Limb (tissue), 2 donors: ENCODE measurements around the gene B3GNT3.
"Not testable (repeated sequence)": the region's sequence is repeated elsewhere in the genome, so short reads cannot be mapped to it uniquely, and the experiment has no call there.

Source experiments
- DNase-seq, 2 donors: peaks; one replicate each; pipeline ENCODE4 v3.0.0-alpha.2; 2016; ENCODE audit errors: extremely low spot score in 2 of 2

Gene B3GNT3

DNA sequence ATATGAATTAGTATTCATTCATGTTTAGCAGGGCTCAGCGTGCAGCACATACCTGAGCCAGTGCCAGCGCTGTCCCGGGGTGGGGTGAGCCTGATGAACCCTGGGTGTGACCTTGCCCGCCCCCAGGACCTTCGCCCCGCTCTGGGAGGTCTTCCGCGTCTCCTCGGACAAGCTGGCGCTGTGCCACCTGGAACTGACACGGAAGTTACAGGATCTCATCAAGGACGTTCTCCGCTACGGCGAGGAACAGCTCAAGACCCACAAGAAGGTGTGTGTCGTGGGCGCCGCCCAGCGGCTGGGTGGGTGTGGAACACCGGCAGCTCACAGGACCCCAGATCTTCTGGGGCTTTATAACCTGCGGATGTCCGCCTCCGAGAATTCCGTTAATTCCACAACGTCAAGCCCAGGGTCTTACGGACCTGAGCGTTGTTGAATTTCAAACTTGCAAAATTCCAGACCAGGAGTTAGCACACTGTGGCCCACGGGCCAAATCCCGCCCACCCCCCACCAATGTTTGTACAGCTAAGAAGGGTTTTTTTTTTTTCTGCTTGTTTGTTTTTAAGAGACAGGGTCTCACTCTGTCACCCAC lies 28.3 kb upstream of the B3GNT3 start:
- peak in 1 of 2 donors; percentile 76 for DNase-seq

GRCh38 chr19:17767559-17767958 lies 27.4 kb upstream of the B3GNT3 start:
- DNase-seq = no peak

DNA sequence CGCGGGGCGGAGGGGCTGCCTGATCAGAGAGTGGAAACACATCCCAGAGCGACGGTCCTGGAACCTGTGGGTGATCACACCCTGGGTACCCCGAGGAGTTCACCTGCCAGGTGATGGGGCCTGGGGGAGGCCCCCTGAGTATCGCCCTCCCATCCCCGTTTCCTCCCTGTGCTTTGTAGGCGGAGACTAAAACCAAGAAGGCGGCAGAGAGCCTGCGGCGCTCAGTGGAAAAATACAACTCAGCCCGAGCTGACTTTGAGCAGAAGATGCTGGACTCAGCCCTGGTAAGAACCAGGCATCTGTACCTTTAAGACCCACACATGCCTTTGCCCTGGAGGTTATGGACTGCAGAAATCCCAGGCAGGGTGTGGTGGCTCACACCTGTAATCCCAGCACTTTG lies 24.3 kb upstream of the B3GNT3 start:
- no peak for DNase-seq

DNA sequence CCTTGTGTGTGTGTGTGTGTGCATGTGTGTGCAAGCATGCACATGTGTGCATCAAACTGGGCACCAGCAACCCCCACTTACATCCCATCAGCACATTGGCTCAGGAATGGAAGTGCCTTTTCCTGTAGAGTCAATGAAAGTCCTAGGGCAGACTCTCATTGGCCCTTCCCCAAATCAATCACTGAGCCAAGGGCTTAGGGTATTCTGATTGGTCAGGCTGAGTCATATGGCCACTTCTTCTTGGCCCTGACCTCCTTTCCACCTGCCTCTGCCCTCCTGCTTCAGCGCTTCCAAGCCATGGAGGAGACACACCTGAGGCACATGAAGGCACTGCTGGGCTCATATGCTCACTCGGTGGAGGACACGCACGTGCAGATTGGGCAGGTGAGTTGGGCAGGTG lies 22.8 kb upstream of the B3GNT3 start:
- DNase-seq = no peak

GRCh38 chr19:17775245-17775927 lies 19.6 kb upstream of the B3GNT3 start:
- no peak for DNase-seq

DNA sequence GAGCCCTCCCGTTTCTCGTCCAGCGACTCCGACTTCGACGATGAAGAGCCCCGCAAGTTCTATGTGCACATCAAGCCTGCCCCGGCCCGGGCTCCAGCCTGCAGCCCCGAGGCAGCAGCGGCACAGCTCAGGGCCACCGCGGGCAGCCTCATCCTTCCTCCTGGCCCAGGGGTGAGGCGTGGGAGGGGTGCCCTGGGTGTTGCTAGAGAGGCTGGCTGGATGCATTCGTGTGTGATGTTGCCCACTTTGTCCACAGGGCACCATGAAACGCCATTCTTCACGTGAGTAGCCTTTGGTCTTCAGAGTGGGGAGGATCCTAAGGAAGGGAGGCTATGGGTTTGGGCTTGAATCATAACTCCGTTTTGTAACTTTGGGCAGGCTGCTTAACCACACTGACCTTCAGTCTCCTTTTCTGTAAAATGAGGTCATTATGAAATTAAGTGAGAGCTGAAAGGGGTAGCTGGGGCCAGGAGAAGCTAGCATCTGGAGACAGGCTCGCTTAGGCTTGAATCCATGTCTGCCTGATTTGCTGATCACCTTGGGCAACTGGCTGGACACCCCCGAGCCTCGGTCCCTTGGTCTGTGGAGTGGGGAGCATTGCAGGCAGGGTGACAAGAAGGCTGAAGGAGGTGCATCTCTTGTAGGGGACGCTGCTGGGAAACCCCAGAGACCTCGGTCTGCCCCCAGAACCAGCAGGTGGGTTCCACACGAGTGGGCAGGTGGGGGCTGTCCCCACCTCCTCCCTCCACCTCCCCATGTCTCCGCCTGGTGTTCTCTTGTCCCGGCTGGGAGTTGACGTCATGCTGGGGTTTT lies 18.7 kb upstream of the B3GNT3 start:
- no peak for DNase-seq

DNA sequence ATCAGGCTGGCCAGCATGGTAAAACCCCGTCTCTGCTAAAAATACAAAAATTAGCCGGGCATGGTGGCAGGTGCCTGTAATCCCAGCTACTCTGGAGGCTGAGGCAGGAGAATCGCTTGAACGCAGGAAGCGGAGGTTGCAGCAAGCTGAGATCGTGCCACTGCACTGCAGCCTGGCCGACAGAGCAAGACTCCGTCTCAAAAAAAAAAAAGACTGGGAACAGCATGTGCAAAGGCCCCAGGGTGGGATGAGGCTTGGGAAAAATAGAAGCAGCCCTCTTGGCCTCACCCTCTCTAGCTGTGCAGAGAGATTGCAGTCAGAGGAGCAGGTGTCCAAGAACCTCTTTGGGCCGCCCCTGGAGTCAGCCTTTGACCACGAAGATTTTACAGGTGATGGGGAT lies 17.1 kb upstream of the B3GNT3 start:
- not testable (repeated sequence) for DNase-seq

- peak in 1 of 2 donors; percentile 51 for DNase-seq
Observed at GRCh38 chr19:17778251-17778967, 16.5 kb upstream of the B3GNT3 start.

DNA sequence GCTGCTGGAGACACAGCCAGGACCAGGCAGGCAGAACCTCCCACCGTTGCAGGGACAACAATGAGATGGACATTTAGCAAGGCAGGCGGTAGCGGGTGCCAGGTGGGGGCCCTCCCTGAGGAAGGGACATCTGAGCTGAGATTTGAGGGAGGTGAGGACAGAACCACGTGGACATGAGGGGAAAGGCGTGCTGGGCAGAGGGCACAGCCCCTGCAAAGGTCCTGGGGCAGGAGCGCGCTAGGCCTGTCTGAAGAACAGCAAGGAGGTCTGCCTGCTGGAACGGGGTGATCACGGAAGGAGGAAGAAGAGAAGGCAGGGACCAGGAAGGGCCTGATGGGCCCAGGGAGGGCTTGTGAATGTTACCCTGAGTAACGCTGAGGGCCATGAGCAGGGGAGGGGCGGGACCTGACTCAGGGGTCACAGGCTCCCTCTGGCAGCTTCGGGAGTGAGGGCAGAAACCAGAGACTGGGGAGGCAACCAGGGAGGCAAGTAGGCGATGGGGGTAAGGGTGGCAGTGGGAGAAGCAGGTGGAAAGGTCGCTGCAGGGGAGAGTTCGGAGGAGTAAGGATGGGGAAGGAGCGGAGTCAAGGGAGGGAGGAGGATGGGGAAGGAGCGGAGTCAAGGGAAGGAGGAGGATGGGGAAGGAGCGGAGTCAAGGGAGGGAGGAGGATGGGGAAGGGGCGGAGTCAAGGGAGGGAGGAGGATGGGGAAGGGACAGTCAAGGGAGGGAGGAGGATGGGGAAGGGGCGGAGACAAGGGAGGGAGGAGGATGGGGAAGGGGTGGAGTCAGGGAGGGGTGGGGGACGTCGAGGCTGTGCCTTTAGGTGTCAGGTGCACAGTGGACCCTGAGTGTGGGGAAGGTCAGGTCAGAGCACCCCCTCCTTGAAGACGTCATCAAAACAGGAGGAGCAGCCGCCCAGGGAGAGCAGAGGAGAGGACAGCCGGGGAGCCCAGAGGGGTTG lies 15.7 kb upstream of the B3GNT3 start:
- DNase-seq = peak in 1 of 2 donors; percentile 48

DNA sequence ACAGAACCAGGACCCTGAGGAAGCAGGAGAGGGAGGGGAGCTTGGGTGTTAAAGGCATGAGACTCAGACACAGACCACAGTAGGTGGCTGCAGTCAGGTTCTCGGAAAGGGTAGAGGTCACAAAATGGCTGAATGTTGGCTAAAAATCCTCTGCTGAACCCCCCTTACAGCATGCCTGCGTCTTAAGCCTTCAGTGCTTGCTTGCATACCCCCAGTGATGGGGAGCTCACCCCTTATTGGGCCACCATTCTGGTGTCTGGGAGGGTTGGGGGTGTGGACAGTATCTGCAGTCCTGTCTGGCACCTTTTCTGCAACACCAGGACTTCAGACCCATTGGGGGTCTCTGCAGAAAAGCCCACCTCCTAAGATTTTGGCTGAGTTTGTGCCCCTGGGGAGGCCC lies 14.2 kb upstream of the B3GNT3 start:
- no peak for DNase-seq

DNA sequence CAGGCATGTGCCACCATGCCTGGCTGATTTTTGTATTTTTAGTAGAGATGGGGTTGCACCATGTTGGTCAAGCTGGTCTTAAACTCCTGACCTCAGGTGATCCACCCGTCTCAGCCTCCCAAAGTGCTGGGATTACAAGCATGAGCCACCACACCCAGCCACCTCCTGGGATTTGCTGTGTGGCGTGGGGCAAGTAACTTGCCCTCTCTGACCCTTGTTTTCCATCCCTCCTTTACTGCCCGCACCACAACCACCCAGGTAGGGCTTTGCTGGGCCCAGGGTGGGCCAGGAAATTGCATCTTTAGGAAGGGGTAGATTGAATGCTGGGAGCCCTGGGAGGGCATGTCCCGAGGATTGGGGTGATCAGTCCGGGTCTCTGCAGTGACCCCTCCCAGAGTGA lies 11.2 kb upstream of the B3GNT3 start:
- DNase-seq = not testable (repeated sequence)

DNA sequence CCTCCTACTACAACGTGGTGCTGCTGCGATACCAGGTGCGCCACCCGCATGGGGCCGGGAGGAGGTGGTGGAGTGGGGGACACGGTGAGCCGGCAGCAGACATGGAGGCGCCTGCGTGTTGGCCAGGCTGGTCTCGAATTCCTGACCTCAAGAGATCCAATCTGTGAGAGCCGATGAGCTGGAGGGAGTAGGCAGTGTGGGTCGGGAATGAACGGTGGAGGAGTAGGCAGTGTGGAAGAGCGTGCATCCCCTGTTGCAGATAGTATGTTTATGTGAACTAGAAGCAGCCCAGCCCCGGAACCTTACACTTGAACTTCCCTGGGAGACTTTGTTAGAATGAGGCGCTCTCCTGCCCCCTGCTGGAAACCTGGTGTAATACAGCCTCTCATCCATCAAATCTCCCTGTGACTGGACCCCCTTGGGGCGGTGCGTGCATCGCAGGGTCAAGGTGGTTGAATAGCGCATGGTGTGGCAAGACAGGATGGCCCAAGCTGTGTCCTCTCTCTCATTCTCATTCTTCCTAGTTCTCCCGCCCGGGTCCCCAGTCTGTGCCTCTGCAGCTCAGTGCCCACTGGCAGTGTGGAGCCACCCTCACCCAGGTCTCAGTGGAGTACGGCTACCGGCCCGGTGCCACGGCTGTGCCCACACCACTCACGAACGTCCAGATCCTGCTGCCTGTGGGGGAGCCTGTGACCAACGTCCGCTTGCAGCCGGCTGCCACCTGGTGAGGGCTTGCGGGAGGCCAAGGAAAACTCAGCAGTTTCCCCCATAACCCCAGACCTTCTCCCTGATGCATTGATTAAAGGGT lies 10.5 kb upstream of the B3GNT3 start:
- peak; percentile 47 to 81 for DNase-seq

- no peak for DNase-seq
Observed at GRCh38 chr19:17787274-17787913, 7.5 kb upstream of the B3GNT3 start.

DNA sequence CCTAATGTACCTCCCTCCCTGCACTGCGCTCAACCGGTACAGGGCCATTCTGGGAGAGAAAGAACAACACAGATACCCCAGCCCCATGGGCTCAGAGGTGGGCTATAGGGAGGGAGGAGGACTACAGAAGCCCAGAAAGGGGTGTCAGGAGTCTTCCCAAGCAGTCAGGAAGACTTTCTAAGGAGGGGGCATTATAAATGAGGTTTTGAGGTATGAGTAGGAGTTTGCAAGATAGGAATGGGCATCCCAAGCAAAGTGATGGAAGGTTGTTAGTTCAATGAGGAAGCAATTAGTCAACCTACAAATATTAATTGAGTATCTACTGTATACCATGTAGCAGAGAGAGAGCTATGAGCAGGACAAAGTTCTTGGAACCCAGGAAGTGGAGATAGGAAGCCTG lies 6.3 kb upstream of the B3GNT3 start:
- DNase-seq = no peak

GRCh38 chr19:17790059-17790780 lies 4.7 kb upstream of the B3GNT3 start:
- DNase-seq = no peak

DNA sequence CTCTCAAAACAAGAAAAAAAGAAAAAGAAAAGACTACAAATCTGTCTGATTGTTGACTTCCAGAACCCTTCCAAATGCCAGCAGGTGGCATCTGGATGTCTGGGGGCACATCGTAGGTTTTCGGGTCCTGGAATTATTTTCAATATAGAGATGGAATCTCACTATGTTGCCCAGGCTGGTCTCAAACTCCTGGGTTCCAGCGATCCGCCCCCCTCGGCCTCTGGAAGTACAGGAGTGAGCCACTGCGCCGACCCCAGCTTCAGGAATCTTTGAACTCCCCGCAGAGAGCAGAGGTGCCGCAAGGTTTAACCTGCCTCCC lies 567 bp upstream of the B3GNT3 start:
- DNase-seq = no peak

DNA sequence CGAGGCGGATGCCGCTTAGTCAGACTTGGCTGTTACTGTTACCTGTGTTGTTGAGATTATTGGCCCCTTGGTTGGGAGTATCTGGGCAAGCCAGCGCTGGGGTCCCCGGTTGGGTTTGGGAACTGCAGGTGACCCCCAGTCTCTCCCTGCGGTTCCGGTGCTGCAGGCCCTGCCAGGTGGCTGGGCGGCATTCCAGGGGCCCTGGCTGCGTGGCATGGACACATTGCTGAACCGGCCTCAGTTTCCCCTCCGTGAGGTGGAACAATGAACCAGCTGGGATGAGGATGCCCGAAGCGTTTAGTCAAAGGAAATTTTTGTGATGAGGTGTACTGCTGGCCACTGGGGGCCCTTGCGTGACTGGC lies 538 bp downstream of the B3GNT3 start:
- no peak for DNase-seq

- DNase-seq = no peak
Observed at GRCh38 chr19:17796013-17796837, 1.3 kb downstream of the B3GNT3 start.
